SK-N-SH (cell line): ENCODE results near the gene TMEM39B.

Experiments used
- EP300 ChIP-seq, 2 experiments: IDR thresholded peaks; 2 replicates each; pipeline versions ENCODE4 v1.4.0 to v1.6.1; 2012; ENCODE audit warnings: borderline replicate concordance in 1 of 2, low read depth in 1 of 2, low read length in 1 of 2
- FOXJ3 ChIP-seq: sonication (generic); formaldehyde crosslinking; IDR thresholded peaks from 2 replicates; pipeline ENCODE4 v1.5.1; 2020; ENCODE audit warnings: mild to moderate bottlenecking, missing genetic modification reagents
- FOXM1 ChIP-seq: IDR thresholded peaks from 2 replicates; pipeline ENCODE4 v1.4.0; 2012; ENCODE audit warnings: low read depth, mild to moderate bottlenecking
- JUND ChIP-seq: IDR thresholded peaks from 2 replicates; pipeline ENCODE4 v1.4.0; 2012
- NFIC ChIP-seq: IDR thresholded peaks from 2 replicates; pipeline ENCODE4 v1.4.0; 2012; ENCODE audit warnings: borderline replicate concordance
- SIN3A ChIP-seq: IDR thresholded peaks from 2 replicates; pipeline ENCODE4 v1.6.1; 2012; ENCODE audit warnings: low read depth, mild to moderate bottlenecking, low read length, moderate library complexity, borderline replicate concordance
- TAF1 ChIP-seq: IDR thresholded peaks from 2 replicates; pipeline ENCODE4 v1.6.1; 2012; ENCODE audit warnings: low read depth, mild to moderate bottlenecking, low read length, moderate library complexity, borderline replicate concordance
- YY1 ChIP-seq: IDR thresholded peaks from 2 replicates; pipeline ENCODE4 v1.4.0; 2012; ENCODE audit warnings: low read depth, mild to moderate bottlenecking
- TF ChIP-seq, protein P1 (sequence below): fragments of 150-350 bp; IDR thresholded peaks from 2 replicates; pipeline ENCODE4 v1.6.1; 2016; ENCODE audit warnings: mild to moderate bottlenecking, low read depth, low read length
- TF ChIP-seq, protein P2 (sequence below): fragments of 200-600 bp; sonication (generic); IDR thresholded peaks from 2 replicates; pipeline ENCODE4 v1.6.1; 2017; ENCODE audit warnings: antibody characterized with exemption, mild to moderate bottlenecking, moderate library complexity
- TF ChIP-seq, protein P3 (sequence below): IDR thresholded peaks from 2 replicates; pipeline ENCODE4 v1.4.0; 2012; ENCODE audit warnings: low read depth
- TF ChIP-seq, protein P4 (sequence below): fragments of 150-350 bp; IDR thresholded peaks from 2 replicates; pipeline ENCODE4 v1.6.1; 2017; ENCODE audit warnings: antibody characterized with exemption, low read length, low read depth, borderline replicate concordance
- TF ChIP-seq, protein P5 (sequence below): IDR thresholded peaks from 2 replicates; pipeline ENCODE4 v1.6.1; 2012; ENCODE audit warnings: mild to moderate bottlenecking, low read depth, low read length, moderate library complexity
- TF ChIP-seq, protein P6 (sequence below): IDR thresholded peaks from 2 replicates; pipeline ENCODE4 v1.4.0; 2012; ENCODE audit warnings: low read depth, borderline replicate concordance

DNA sequence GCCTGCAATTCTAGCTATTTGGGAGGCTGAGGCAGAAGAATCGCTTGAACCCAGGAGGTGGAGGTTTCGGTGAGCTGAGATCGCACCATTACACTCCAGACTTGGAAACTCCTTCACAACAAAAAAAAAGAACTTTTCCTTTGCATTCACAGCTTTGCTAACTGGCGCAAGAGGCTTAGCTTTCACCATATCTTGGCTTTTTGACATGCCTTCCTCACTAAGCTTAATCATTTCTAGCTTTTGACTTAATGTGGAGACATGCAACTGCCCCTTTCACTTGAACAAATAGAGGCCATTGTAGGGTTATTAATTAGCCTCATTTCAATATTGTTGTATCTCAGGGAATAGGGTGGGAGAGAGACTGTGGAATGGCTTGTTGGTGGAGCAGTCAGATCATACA is 43.8 kb downstream of the TMEM39B start:
- TF ChIP-seq, protein P1, sequence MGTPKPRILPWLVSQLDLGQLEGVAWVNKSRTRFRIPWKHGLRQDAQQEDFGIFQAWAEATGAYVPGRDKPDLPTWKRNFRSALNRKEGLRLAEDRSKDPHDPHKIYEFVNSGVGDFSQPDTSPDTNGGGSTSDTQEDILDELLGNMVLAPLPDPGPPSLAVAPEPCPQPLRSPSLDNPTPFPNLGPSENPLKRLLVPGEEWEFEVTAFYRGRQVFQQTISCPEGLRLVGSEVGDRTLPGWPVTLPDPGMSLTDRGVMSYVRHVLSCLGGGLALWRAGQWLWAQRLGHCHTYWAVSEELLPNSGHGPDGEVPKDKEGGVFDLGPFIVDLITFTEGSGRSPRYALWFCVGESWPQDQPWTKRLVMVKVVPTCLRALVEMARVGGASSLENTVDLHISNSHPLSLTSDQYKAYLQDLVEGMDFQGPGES, result no peak
- no peak for TF ChIP-seq SIN3A
- TF ChIP-seq, protein P2, sequence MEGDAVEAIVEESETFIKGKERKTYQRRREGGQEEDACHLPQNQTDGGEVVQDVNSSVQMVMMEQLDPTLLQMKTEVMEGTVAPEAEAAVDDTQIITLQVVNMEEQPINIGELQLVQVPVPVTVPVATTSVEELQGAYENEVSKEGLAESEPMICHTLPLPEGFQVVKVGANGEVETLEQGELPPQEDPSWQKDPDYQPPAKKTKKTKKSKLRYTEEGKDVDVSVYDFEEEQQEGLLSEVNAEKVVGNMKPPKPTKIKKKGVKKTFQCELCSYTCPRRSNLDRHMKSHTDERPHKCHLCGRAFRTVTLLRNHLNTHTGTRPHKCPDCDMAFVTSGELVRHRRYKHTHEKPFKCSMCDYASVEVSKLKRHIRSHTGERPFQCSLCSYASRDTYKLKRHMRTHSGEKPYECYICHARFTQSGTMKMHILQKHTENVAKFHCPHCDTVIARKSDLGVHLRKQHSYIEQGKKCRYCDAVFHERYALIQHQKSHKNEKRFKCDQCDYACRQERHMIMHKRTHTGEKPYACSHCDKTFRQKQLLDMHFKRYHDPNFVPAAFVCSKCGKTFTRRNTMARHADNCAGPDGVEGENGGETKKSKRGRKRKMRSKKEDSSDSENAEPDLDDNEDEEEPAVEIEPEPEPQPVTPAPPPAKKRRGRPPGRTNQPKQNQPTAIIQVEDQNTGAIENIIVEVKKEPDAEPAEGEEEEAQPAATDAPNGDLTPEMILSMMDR, result no peak
- no peak for TF ChIP-seq JUND
- no peak for TF ChIP-seq EP300 (IDR thresholded peaks at IDR 0.05; ENCODE audit: borderline replicate concordance in 1 of 2, low read depth in 1 of 2, low read length in 1 of 2)
- no peak for TF ChIP-seq FOXJ3 (CRISPR knock-in tag)
- TF ChIP-seq FOXM1, result no peak
- TF ChIP-seq, protein P3, sequence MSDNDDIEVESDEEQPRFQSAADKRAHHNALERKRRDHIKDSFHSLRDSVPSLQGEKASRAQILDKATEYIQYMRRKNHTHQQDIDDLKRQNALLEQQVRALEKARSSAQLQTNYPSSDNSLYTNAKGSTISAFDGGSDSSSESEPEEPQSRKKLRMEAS, result no peak
- TF ChIP-seq, protein P4, sequence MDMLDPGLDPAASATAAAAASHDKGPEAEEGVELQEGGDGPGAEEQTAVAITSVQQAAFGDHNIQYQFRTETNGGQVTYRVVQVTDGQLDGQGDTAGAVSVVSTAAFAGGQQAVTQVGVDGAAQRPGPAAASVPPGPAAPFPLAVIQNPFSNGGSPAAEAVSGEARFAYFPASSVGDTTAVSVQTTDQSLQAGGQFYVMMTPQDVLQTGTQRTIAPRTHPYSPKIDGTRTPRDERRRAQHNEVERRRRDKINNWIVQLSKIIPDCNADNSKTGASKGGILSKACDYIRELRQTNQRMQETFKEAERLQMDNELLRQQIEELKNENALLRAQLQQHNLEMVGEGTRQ, result no peak
- TF ChIP-seq NFIC, result no peak
- no peak for TF ChIP-seq TAF1
- TF ChIP-seq, protein P5, sequence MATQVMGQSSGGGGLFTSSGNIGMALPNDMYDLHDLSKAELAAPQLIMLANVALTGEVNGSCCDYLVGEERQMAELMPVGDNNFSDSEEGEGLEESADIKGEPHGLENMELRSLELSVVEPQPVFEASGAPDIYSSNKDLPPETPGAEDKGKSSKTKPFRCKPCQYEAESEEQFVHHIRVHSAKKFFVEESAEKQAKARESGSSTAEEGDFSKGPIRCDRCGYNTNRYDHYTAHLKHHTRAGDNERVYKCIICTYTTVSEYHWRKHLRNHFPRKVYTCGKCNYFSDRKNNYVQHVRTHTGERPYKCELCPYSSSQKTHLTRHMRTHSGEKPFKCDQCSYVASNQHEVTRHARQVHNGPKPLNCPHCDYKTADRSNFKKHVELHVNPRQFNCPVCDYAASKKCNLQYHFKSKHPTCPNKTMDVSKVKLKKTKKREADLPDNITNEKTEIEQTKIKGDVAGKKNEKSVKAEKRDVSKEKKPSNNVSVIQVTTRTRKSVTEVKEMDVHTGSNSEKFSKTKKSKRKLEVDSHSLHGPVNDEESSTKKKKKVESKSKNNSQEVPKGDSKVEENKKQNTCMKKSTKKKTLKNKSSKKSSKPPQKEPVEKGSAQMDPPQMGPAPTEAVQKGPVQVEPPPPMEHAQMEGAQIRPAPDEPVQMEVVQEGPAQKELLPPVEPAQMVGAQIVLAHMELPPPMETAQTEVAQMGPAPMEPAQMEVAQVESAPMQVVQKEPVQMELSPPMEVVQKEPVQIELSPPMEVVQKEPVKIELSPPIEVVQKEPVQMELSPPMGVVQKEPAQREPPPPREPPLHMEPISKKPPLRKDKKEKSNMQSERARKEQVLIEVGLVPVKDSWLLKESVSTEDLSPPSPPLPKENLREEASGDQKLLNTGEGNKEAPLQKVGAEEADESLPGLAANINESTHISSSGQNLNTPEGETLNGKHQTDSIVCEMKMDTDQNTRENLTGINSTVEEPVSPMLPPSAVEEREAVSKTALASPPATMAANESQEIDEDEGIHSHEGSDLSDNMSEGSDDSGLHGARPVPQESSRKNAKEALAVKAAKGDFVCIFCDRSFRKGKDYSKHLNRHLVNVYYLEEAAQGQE, result no peak
- TF ChIP-seq, protein P6, sequence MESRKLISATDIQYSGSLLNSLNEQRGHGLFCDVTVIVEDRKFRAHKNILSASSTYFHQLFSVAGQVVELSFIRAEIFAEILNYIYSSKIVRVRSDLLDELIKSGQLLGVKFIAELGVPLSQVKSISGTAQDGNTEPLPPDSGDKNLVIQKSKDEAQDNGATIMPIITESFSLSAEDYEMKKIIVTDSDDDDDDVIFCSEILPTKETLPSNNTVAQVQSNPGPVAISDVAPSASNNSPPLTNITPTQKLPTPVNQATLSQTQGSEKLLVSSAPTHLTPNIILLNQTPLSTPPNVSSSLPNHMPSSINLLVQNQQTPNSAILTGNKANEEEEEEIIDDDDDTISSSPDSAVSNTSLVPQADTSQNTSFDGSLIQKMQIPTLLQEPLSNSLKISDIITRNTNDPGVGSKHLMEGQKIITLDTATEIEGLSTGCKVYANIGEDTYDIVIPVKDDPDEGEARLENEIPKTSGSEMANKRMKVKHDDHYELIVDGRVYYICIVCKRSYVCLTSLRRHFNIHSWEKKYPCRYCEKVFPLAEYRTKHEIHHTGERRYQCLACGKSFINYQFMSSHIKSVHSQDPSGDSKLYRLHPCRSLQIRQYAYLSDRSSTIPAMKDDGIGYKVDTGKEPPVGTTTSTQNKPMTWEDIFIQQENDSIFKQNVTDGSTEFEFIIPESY, result no peak
- TF ChIP-seq YY1, result no peak
